ENCODE data around the gene SEC63.

DNA sequence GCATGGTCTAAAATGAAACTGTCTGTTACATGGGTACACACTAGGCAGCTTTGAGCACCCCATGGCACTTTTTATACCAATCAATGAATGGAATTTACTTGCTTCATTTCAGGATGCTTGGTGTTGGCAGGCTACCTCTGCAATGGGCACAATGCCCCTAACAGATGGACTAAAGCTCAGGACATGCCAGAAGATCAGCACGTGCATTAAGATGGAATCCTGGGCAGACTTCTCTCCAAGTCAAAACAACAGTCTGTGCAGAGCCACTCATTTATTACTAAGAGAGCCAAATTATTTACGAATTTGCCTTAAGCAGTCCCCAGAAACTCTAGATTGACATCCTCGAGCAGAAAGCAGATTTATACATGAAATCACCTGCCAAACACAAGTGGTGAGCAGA, 78.1 kb downstream of the SEC63 start:
- TF ChIP-seq, protein P1, sequence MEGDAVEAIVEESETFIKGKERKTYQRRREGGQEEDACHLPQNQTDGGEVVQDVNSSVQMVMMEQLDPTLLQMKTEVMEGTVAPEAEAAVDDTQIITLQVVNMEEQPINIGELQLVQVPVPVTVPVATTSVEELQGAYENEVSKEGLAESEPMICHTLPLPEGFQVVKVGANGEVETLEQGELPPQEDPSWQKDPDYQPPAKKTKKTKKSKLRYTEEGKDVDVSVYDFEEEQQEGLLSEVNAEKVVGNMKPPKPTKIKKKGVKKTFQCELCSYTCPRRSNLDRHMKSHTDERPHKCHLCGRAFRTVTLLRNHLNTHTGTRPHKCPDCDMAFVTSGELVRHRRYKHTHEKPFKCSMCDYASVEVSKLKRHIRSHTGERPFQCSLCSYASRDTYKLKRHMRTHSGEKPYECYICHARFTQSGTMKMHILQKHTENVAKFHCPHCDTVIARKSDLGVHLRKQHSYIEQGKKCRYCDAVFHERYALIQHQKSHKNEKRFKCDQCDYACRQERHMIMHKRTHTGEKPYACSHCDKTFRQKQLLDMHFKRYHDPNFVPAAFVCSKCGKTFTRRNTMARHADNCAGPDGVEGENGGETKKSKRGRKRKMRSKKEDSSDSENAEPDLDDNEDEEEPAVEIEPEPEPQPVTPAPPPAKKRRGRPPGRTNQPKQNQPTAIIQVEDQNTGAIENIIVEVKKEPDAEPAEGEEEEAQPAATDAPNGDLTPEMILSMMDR (IDR thresholded peaks at IDR 0.05): no peak
- TF ChIP-seq POLR2A (IDR thresholded peaks at IDR 0.05) (no peak), POLR2AphosphoS5 (IDR thresholded peaks at IDR 0.05) (no peak), EP300 (IDR thresholded peaks at IDR 0.05; ENCODE audit: low read depth) (no peak)
